HG02763 (cell line): ENCODE measurements around the gene UFD1.

Experiments used
- ATAC-seq: cut with Tn5 transposase; IDR thresholded peaks from one replicate; pipeline ENCODE4 v1.9.1; 2021; ENCODE audit warnings: mild to moderate bottlenecking, moderate library complexity; ENCODE audit not compliant: unreplicated experiment

Gene UFD1

GRCh38 chr22:19497245-19497644 lies 18.3 kb upstream of the UFD1 start:
- no peak for ATAC-seq

- no peak for ATAC-seq
Measured at GRCh38 chr22:19496324-19496630, 17.3 kb upstream of the UFD1 start.

- no peak for ATAC-seq
Measured at GRCh38 chr22:19495562-19496323, 16.8 kb upstream of the UFD1 start.

GRCh38 chr22:19494676-19495173 lies 15.7 kb upstream of the UFD1 start:
- no peak for ATAC-seq

- ATAC-seq = no peak
Measured at GRCh38 chr22:19494001-19494560, 15.1 kb upstream of the UFD1 start.

GRCh38 chr22:19492504-19493174 lies 13.6 kb upstream of the UFD1 start:
- no peak for ATAC-seq

- no peak for ATAC-seq
Measured at GRCh38 chr22:19490628-19491230, 11.7 kb upstream of the UFD1 start.

GRCh38 chr22:19488884-19489843 lies 10.2 kb upstream of the UFD1 start:
- ATAC-seq = no peak

- ATAC-seq = no peak
Measured at GRCh38 chr22:19488285-19488684, 9.3 kb upstream of the UFD1 start.

GRCh38 chr22:19483481-19484244 lies 4.7 kb upstream of the UFD1 start:
- no peak for ATAC-seq

GRCh38 chr22:19482297-19482696 lies 3.3 kb upstream of the UFD1 start:
- no peak for ATAC-seq

- ATAC-seq = no peak
Measured at GRCh38 chr22:19480789-19481188, 1.8 kb upstream of the UFD1 start.

GRCh38 chr22:19480173-19480568 lies 1.2 kb upstream of the UFD1 start:
- no peak for ATAC-seq

GRCh38 chr22:19479355-19480172 lies 571 bp upstream of the UFD1 start, which contains the start of gene CDC45:
Gene CDC45 (plus strand): TSS chr22:19479920. CDS start chr22:19479969, 49 bp downstream.
- ATAC-seq = peak; percentile 91

GRCh38 chr22:19478045-19478900 lies 720 bp downstream of the UFD1 start:
- ATAC-seq = no peak

- ATAC-seq = no peak
Measured at GRCh38 chr22:19477321-19478044, 1.5 kb downstream of the UFD1 start.

- no peak for ATAC-seq
Measured at GRCh38 chr22:19476023-19476422, 3.0 kb downstream of the UFD1 start.
